Stimulated activated CD4-positive, alpha-beta T cell treated with anti-CD3 and anti-CD28 coated beads, Interleukin-15, amount 100 ng/mL, for 1 hour (primary cell): Measurements from ENCODE around the gene BSND.

ENCODE experiments used
- DNase-seq, 2 donors: peaks; one replicate each; pipeline ENCODE4 v3.0.0-alpha.2; 2020; ENCODE audit warnings: low read depth in 1 of 2, low spot score in 1 of 2

Gene BSND

GRCh38 chr1:54975356-54976108, 23.2 kb upstream of the BSND start:
- DNase-seq: no peak

- no peak for DNase-seq
Observed at GRCh38 chr1:54976747-54977146, 22.0 kb upstream of the BSND start.

- DNase-seq: no peak
Observed at GRCh38 chr1:54977533-54978297, 21.0 kb upstream of the BSND start.

- no peak for DNase-seq
Observed at GRCh38 chr1:54978528-54979326, 20.0 kb upstream of the BSND start.

- DNase-seq: no peak
Observed at GRCh38 chr1:54979327-54979891, 19.3 kb upstream of the BSND start.

GRCh38 chr1:54980046-54980527, 18.6 kb upstream of the BSND start:
- DNase-seq: no peak

- DNase-seq: no peak
Observed at GRCh38 chr1:54980528-54981241, 18.0 kb upstream of the BSND start, which contains the start of gene TMEM61. TSS of gene TMEM61 (plus strand) at chr1:54980628. CDS start at chr1:54981066, 438 bp downstream.

DNA sequence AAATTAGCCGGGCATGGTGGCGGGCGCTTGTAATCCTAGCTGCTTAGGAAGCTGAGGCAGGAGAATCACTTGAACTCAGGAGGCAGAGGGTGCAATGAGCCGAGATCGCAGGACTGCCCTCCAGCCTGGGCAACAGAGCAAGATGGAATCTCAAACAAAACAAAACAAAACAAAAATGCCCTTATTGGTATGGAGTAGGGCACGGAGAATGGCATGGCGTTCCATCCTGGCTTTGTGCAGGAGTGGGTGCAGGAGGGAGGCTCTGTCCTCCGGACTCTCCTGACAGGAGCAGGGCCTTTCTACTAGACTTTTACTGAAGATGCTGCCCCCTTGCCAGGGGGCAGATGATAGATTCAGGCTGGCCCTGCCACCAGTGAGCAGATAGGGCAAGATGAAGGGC, 17.3 kb upstream of the BSND start:
- no peak for DNase-seq

- DNase-seq: no peak
Observed at GRCh38 chr1:54982739-54983138, 16.0 kb upstream of the BSND start.

GRCh38 chr1:54984131-54984842, 14.4 kb upstream of the BSND start:
- DNase-seq: no peak

DNA sequence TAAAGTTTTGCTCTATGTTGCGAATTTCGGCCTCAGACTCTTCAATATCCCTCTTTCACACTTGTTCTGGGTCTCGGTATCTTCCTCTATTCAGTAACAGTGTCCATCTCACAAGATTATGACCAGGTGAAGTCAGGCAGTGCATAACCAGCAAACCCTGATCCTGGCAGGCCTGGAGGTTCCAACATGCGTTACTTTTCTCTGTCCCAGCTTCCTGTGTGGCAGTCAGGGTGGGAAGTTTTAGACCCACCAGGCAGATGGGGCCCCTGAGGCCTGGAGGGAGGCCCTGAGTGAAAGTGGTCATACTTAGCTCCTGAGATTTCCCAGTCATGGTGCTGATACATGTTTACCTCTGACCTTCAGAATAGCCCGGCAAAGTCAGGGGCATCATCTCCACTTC, 13.2 kb upstream of the BSND start:
- DNase-seq: no peak

DNA sequence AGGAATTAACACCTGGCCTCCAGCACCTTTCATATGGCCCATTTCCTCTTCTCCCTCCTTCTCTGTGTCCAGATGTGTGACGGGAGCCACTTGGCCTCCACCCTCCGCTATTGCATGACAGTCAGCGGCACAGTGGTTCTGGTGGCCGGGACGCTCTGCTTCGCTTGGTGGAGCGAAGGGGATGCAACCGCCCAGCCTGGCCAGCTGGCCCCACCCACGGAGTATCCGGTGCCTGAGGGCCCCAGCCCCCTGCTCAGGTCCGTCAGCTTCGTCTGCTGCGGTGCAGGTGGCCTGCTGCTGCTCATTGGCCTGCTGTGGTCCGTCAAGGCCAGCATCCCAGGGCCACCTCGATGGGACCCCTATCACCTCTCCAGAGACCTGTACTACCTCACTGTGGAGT, 12.7 kb upstream of the BSND start:
- no peak for DNase-seq

DNA sequence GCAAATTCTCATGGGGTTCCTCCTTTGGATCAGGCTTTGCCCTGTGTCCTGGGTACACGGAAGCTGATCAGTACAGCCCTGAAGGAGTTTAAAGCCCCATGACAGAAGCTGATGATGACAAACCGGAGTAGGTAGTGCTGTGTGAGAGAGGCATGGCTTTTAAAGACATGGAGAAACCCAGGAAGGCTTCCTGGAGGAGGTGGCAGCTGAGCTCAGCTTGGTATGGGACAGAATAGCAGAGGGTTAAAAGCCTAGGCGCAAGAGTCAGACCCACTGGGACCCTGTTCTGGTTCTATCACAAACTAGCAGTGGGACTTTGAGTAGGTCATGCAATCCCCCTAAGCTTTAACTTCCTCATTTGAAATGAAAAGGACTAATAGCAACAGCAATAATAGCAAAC, 12.2 kb upstream of the BSND start:
- no peak for DNase-seq

DNA sequence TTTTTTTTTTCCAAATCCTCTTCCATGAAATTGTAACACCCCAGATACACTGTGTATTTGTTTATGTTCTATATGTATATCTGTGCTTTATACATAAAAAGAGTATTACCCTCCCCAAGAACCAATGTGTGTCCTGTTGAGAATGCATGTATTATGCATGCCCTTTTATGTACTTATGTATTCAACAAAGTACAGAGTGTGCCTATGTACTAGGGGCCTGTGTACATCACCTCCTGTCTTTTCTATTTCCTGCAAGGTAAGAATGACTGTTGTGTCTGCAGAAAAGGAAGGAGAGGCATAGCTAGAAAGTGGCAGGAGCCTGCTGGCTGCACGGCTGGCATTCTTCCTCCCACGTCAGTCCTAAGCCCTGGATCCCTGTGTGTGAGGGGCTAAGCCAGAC, 11.3 kb upstream of the BSND start:
- DNase-seq: no peak

DNA sequence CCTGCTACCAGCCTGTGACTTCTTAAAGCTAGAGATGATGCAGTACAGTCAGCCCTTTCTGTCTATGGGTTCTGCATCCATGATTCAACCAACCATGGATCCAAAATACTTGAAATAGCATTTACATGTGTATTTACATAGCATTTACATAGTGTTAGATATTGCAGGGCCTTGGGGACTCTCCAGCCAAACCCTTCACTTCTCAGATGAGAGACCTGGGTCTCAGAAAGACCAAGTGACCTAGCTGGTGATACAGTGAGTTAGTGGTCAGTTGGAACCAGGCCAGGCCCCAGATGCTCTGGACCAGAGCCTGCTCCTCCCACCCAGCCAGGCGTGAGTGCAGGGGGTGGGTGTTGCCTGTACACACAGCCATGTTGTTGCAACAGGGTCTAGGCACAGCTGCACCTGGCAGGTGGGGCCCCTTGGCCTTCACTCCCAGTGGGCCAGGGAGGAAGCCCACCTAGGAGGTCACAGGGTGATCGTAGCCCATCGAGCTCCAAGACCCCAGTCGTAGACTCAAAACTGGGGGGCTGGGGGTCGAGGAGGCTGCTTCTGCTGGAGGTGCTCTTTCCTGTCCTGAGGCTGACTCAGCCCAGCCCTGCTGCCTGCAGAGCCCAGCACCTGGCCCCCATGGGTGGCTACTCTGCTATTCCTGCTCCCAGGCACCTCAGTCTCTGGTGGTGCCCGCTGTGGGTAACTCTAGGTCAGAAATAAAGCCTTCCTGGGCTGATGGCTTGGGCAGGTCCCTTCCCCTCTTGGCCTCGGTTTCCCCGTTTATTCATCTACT, 10.6 kb upstream of the BSND start:
- no peak for DNase-seq

DNA sequence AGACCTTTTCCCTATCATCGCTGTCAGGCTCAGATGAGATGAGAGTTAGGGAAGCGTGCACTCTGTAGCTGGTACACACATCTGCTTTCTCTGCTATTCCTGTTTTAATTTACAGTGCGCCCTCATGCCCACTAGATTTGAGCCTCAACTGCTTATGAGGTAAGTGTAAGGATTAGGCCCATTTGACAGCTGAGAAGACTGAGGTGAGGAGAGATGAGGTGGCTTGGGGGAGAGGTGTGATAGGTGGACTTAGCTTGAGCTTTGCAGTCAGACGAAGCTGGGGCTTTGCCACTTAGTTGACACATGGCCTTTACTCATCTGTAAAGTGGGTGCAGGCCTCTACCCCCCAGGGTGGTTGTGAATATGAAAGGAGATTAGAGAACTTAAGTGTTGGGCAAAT, 9.8 kb upstream of the BSND start:
- no peak for DNase-seq

- DNase-seq: no peak
Observed at GRCh38 chr1:54989473-54989872, 9.3 kb upstream of the BSND start.

GRCh38 chr1:54989968-54990810, 8.5 kb upstream of the BSND start:
- no peak for DNase-seq
